Thyroid gland (tissue), 4 donors: Measurements from ENCODE around the gene CACNA1A. TPM values are rescaled to one million over a fixed set of nuclear protein-coding genes. Genes with fewer than 3 reads are reported as not detected.
"Not testable (repeated sequence)": the region's sequence is repeated elsewhere in the genome, so short reads cannot be mapped to it uniquely, and the experiment has no call there.

Experiments
- DNase-seq, 2 donors: peaks; one replicate each; pipeline ENCODE4 v3.0.0-alpha.2; 2019
- H3K27ac ChIP-seq, 3 donors: fragments of 200-600 bp; sonication (generic); 1 replicate in 2 of 3; 2 replicates in 1 of 3; pipeline ENCODE4 v1.5.1; 2016 to 2019; ENCODE audit warnings: mild to moderate bottlenecking in 1 of 3, moderate library complexity in 1 of 3
- H3K27me3 ChIP-seq: fragments of 200-600 bp; sonication (generic); one replicate; pipeline ENCODE4 v1.5.1; 2019
- H3K36me3 ChIP-seq, 2 donors: fragments of 200-600 bp; sonication (generic); one replicate each; pipeline ENCODE4 v1.5.1; 2016 to 2019
- H3K4me1 ChIP-seq, 2 donors: fragments of 200-600 bp; sonication (generic); one replicate each; pipeline ENCODE4 v1.5.1; 2017 to 2019
- H3K4me3 ChIP-seq, 3 donors: fragments of 200-600 bp; sonication (generic); replicated peaks in 1 of 3; 1 replicate in 2 of 3; 2 replicates in 1 of 3; pipeline ENCODE4 v1.5.1; 2016; ENCODE audit warnings: mild to moderate bottlenecking in 1 of 3
- H3K9me3 ChIP-seq: fragments of 200-600 bp; sonication (generic); one replicate; pipeline ENCODE4 v1.5.1; 2017
- CTCF ChIP-seq, 6 experiments: fragments of 200-600 bp in 3 of 6; fragments of 450-650 bp in 3 of 6; sonication (generic) in 3 of 6; IDR thresholded peaks; one replicate each; pipeline ENCODE4 v1.5.1; 2016 to 2019; ENCODE audit warnings: antibody characterized with exemption in 6 of 6, mild to moderate bottlenecking in 2 of 6, inconsistent platforms in 1 of 6, moderate library complexity in 1 of 6
- POLR2A ChIP-seq, 2 donors: fragments of 450-650 bp; IDR thresholded peaks; one replicate each; pipeline ENCODE4 v1.6.1; 2017; ENCODE audit warnings: antibody characterized with exemption in 2 of 2, mild to moderate bottlenecking in 2 of 2, moderate library complexity in 1 of 2
- WGBS, 2 donors: methylation state at CpG; one replicate each; pipeline ENCODE4 v1.1.5; 2017; 5-methylcytosine and 5-hydroxymethylcytosine counted together
- intact Hi-C: fragments of 100-400 bp; cut with DNase I; formaldehyde crosslinking; loops from one replicate; pipeline ENCODE4 v1.15.1; 2023
- total RNA-seq, 4 donors: library from RNA; depleted of rRNA; stranded (reverse); fragments of >200 nt; gene quantifications; one replicate each; pipeline ENCODE4 v1.2.3, GENCODE V29; 2016

The CACNA1A gene
- total RNA-seq, 4 donors from 2014 or later = 0.27 to 2.5 (median 0.80) TPM

- TF ChIP-seq CTCF (IDR thresholded peaks at IDR 0.05) = no peak
- no peak for TF ChIP-seq POLR2A (IDR thresholded peaks at IDR 0.05)
These were observed 143.6 kb downstream of the CACNA1A start for GRCh38 chr19:13362668-13363067.

GRCh38 chr19:13361726-13362125 lies 144.6 kb downstream of the CACNA1A start:
- H3K4me3 ChIP-seq, H3K27me3 ChIP-seq, H3K9me3 ChIP-seq, DNase-seq, H3K36me3 ChIP-seq, H3K27ac ChIP-seq, H3K4me1 ChIP-seq, intact Hi-C loops: not testable (repeated sequence)
- 78 to 84% methylated on average over 3 of the region's 3 CpGs for WGBS, 2 donors

More at GRCh38 chr19:13362668-13363067, 143.6 kb downstream of the CACNA1A start:
- no peak overlapping the region for H3K4me3 ChIP-seq
- no peak for DNase-seq
- intact Hi-C loops = no loop called here
- H3K9me3 ChIP-seq = no peaks in the 10 kb centered on the region
- no peaks in the 10 kb centered on the region for H3K4me1 ChIP-seq
- WGBS, 2 donors = 21 to 28% methylated on average over 11 of the region's 11 CpGs
- no peaks in the 10 kb centered on the region for H3K36me3 ChIP-seq
- H3K27me3 ChIP-seq = no peaks in the 10 kb centered on the region
- H3K27ac ChIP-seq = no peak overlapping the region

GRCh38 chr19:13356686-13357280 lies 149.5 kb downstream of the CACNA1A start:
- Histone ChIP-seq H3K36me3 (no peaks in the 10 kb centered on the region), H3K27me3 (no peaks in the 10 kb centered on the region), H3K27ac (no peak overlapping the region), H3K9me3 (no peaks in the 10 kb centered on the region), H3K4me3 (no peak overlapping the region), H3K4me1 (no peaks in the 10 kb centered on the region)
- TF ChIP-seq CTCF (IDR thresholded peaks at IDR 0.05) = no peak
- TF ChIP-seq POLR2A (IDR thresholded peaks at IDR 0.05) = no peak
- 62 to 79% methylated on average over 9 of the region's 9 CpGs for WGBS, 2 donors
- intact Hi-C loops = no loop called here
- DNase-seq = no peak

GRCh38 chr19:13356185-13356584 lies 150.1 kb downstream of the CACNA1A start:
- Histone ChIP-seq H3K27me3 (no peaks in the 10 kb centered on the region), H3K9me3 (no peaks in the 10 kb centered on the region), H3K4me1 (no peaks in the 10 kb centered on the region), H3K27ac (no peak overlapping the region), H3K4me3 (no peak overlapping the region), H3K36me3 (no peaks in the 10 kb centered on the region)
- intact Hi-C loops = no loop called here
- TF ChIP-seq POLR2A (IDR thresholded peaks at IDR 0.05) = no peak
- no peak for TF ChIP-seq CTCF (IDR thresholded peaks at IDR 0.05)
- DNase-seq = no peak
- 75 to 78% methylated on average over 8 of the region's 8 CpGs for WGBS, 2 donors

- H3K27ac ChIP-seq = no peak overlapping the region
- no peaks in the 10 kb centered on the region for H3K4me1 ChIP-seq
- intact Hi-C loops = no loop called here
- no peaks in the 10 kb centered on the region for H3K27me3 ChIP-seq
- no peak overlapping the region for H3K4me3 ChIP-seq
- no peaks in the 10 kb centered on the region for H3K36me3 ChIP-seq
- no peaks in the 10 kb centered on the region for H3K9me3 ChIP-seq
- TF ChIP-seq CTCF (IDR thresholded peaks at IDR 0.05) = no peak
- TF ChIP-seq POLR2A (IDR thresholded peaks at IDR 0.05) = no peak
- no peak for DNase-seq
- 75 to 76% methylated on average over 4 to 5 of the region's 5 CpGs for WGBS, 2 donors
These were observed 150.9 kb downstream of the CACNA1A start for GRCh38 chr19:13355356-13355755.
